Activated naive CD8-positive, alpha-beta T cell treated with anti-CD3 and anti-CD28 coated beads, Interleukin-2, amount 50 U/mL, for 24 hours (primary cell): ENCODE data around the gene GDI2.
A peak's percentile ranks its signal among the peaks of the same experiment; 100 is the strongest.

Experiments used
- ATAC-seq: fragments of 150-1000 bp; cut with Tn5 transposase; one replicate; pipeline ENCODE4 v1.10.0; 2021
- DNase-seq: peaks from one replicate; pipeline ENCODE4 v3.0.0; 2021
- H3K27ac Mint-ChIP-seq: one replicate; pipeline ENCODE4 v1.8.0; 2021; ENCODE audit warnings: mild to moderate bottlenecking, mixed read lengths
- H3K27me3 Mint-ChIP-seq: one replicate; pipeline ENCODE4 v1.8.0; 2021; ENCODE audit warnings: mixed read lengths
- H3K36me3 Mint-ChIP-seq: one replicate; pipeline ENCODE4 v1.8.0; 2021; ENCODE audit warnings: low read depth, mixed read lengths
- H3K4me1 Mint-ChIP-seq: one replicate; pipeline ENCODE4 v1.8.0; 2021; ENCODE audit warnings: mixed read lengths
- H3K4me3 Mint-ChIP-seq: one replicate; pipeline ENCODE4 v1.8.0; 2021; ENCODE audit warnings: mild to moderate bottlenecking, moderate library complexity, mixed read lengths
- H3K9me3 Mint-ChIP-seq: one replicate; pipeline ENCODE4 v1.8.0; 2021; ENCODE audit warnings: mixed read lengths

The GDI2 gene

GRCh38 chr10:5757766-5758517 lies 55.3 kb downstream of the GDI2 start:
- no peaks in the 10 kb centered on the region for H3K9me3 Mint-ChIP-seq
- H3K4me3 Mint-ChIP-seq, result no peak overlapping the region
- no peaks in the 10 kb centered on the region for H3K27me3 Mint-ChIP-seq
- H3K27ac Mint-ChIP-seq, result peak overlapping the region; percentile 58
- DNase-seq (no peak), ATAC-seq (no peak)
- H3K36me3 Mint-ChIP-seq, result peaks cover 56% of the 10 kb centered on the region
- H3K4me1 Mint-ChIP-seq, result no peaks in the 10 kb centered on the region

- peaks cover 43% of the 10 kb centered on the region for H3K36me3 Mint-ChIP-seq
- ATAC-seq (no peak), DNase-seq (no peak)
- H3K27me3 Mint-ChIP-seq, result no peaks in the 10 kb centered on the region
- H3K27ac Mint-ChIP-seq, result peak overlapping the region; percentile 52
- H3K9me3 Mint-ChIP-seq, result no peaks in the 10 kb centered on the region
- H3K4me1 Mint-ChIP-seq, result no peaks in the 10 kb centered on the region
- H3K4me3 Mint-ChIP-seq, result no peak overlapping the region
Observed at GRCh38 chr10:5752301-5752871, 60.8 kb downstream of the GDI2 start.

GRCh38 chr10:5751601-5752253 lies 61.5 kb downstream of the GDI2 start:
- Mint-ChIP-seq H3K27me3 (no peaks in the 10 kb centered on the region), H3K4me3 (no peak overlapping the region), H3K4me1 (no peaks in the 10 kb centered on the region), H3K9me3 (no peaks in the 10 kb centered on the region), H3K27ac (no peak overlapping the region), H3K36me3 (peaks cover 44% of the 10 kb centered on the region)
- no peak for DNase-seq
- no peak for ATAC-seq

GRCh38 chr10:5748394-5748803 lies 64.8 kb downstream of the GDI2 start:
- no peak overlapping the region for H3K27ac Mint-ChIP-seq
- ATAC-seq (no peak), DNase-seq (no peak)
- H3K4me1 Mint-ChIP-seq, result no peaks in the 10 kb centered on the region
- H3K4me3 Mint-ChIP-seq, result no peak overlapping the region
- H3K36me3 Mint-ChIP-seq, result peaks cover 59% of the 10 kb centered on the region
- no peaks in the 10 kb centered on the region for H3K9me3 Mint-ChIP-seq
- no peaks in the 10 kb centered on the region for H3K27me3 Mint-ChIP-seq

GRCh38 chr10:5746197-5746596 lies 67.0 kb downstream of the GDI2 start:
- DNase-seq (no peak), ATAC-seq (no peak)
- Mint-ChIP-seq H3K9me3 (no peaks in the 10 kb centered on the region), H3K27ac (peak overlapping the region; percentile 59), H3K4me3 (no peak overlapping the region), H3K4me1 (peaks cover 2% of the 10 kb centered on the region), H3K27me3 (no peaks in the 10 kb centered on the region), H3K36me3 (peaks cover 63% of the 10 kb centered on the region)

- Mint-ChIP-seq H3K4me3 (no peak overlapping the region), H3K27ac (no peak overlapping the region), H3K4me1 (peaks cover 2% of the 10 kb centered on the region), H3K36me3 (peaks cover 67% of the 10 kb centered on the region), H3K9me3 (no peaks in the 10 kb centered on the region), H3K27me3 (no peaks in the 10 kb centered on the region)
- DNase-seq (no peak), ATAC-seq (no peak)
Observed at GRCh38 chr10:5744849-5745248, 68.4 kb downstream of the GDI2 start.

- ATAC-seq, result no peak
- DNase-seq, result no peak
- no peak overlapping the region for H3K27ac Mint-ChIP-seq
- peaks cover 69% of the 10 kb centered on the region for H3K36me3 Mint-ChIP-seq
- no peak overlapping the region for H3K4me3 Mint-ChIP-seq
- peaks cover 2% of the 10 kb centered on the region for H3K4me1 Mint-ChIP-seq
- H3K27me3 Mint-ChIP-seq, result no peaks in the 10 kb centered on the region
- H3K9me3 Mint-ChIP-seq, result no peaks in the 10 kb centered on the region
Observed at GRCh38 chr10:5743736-5744135, 69.5 kb downstream of the GDI2 start.

- Mint-ChIP-seq H3K27me3 (no peaks in the 10 kb centered on the region), H3K4me3 (no peak overlapping the region), H3K4me1 (peaks cover 2% of the 10 kb centered on the region), H3K36me3 (peaks cover 66% of the 10 kb centered on the region), H3K9me3 (no peaks in the 10 kb centered on the region), H3K27ac (no peak overlapping the region)
- DNase-seq, result no peak
- ATAC-seq, result no peak
Observed at GRCh38 chr10:5742116-5742515, 71.1 kb downstream of the GDI2 start.

- Mint-ChIP-seq H3K27ac (no peak overlapping the region), H3K27me3 (no peaks in the 10 kb centered on the region), H3K36me3 (peaks cover 62% of the 10 kb centered on the region), H3K4me3 (no peak overlapping the region), H3K9me3 (no peaks in the 10 kb centered on the region), H3K4me1 (peaks cover 2% of the 10 kb centered on the region)
- ATAC-seq (no peak), DNase-seq (no peak)
Observed at GRCh38 chr10:5741276-5741675, 72.0 kb downstream of the GDI2 start.

GRCh38 chr10:5738427-5738826 lies 74.8 kb downstream of the GDI2 start:
- Mint-ChIP-seq H3K27ac (no peak overlapping the region), H3K4me3 (no peak overlapping the region), H3K9me3 (no peaks in the 10 kb centered on the region), H3K36me3 (peaks cover 55% of the 10 kb centered on the region), H3K27me3 (no peaks in the 10 kb centered on the region), H3K4me1 (peaks cover 2% of the 10 kb centered on the region)
- no peak for ATAC-seq
- DNase-seq, result no peak

GRCh38 chr10:5737352-5737751 lies 75.9 kb downstream of the GDI2 start:
- Mint-ChIP-seq H3K36me3 (peaks cover 56% of the 10 kb centered on the region), H3K27ac (peak overlapping the region; percentile 24), H3K4me1 (peaks cover 6% of the 10 kb centered on the region), H3K4me3 (no peak overlapping the region), H3K9me3 (no peaks in the 10 kb centered on the region), H3K27me3 (no peaks in the 10 kb centered on the region)
- DNase-seq (no peak), ATAC-seq (no peak)

GRCh38 chr10:5736591-5736990 lies 76.6 kb downstream of the GDI2 start:
- Mint-ChIP-seq H3K27ac (peak overlapping the region; percentile 2), H3K27me3 (no peaks in the 10 kb centered on the region), H3K4me3 (no peak overlapping the region), H3K36me3 (peaks cover 54% of the 10 kb centered on the region), H3K9me3 (no peaks in the 10 kb centered on the region), H3K4me1 (peaks cover 12% of the 10 kb centered on the region)
- ATAC-seq (no peak), DNase-seq (no peak)

- peaks cover 57% of the 10 kb centered on the region for H3K36me3 Mint-ChIP-seq
- no peak overlapping the region for H3K27ac Mint-ChIP-seq
- no peak for DNase-seq
- H3K4me1 Mint-ChIP-seq, result peaks cover 25% of the 10 kb centered on the region
- H3K9me3 Mint-ChIP-seq, result no peaks in the 10 kb centered on the region
- H3K4me3 Mint-ChIP-seq, result no peak overlapping the region
- H3K27me3 Mint-ChIP-seq, result no peaks in the 10 kb centered on the region
- no peak for ATAC-seq
Observed at GRCh38 chr10:5735119-5735518, 78.1 kb downstream of the GDI2 start.

GRCh38 chr10:5732141-5732540 lies 81.1 kb downstream of the GDI2 start:
- Mint-ChIP-seq H3K36me3 (peaks cover 50% of the 10 kb centered on the region), H3K27ac (peak overlapping the region; percentile 50)

GRCh38 chr10:5731559-5731958 lies 81.7 kb downstream of the GDI2 start:
- peak overlapping the region; percentile 50 for H3K27ac Mint-ChIP-seq
- DNase-seq (no peak), ATAC-seq (peak; percentile 73)
- peaks cover 29% of the 10 kb centered on the region for H3K4me1 Mint-ChIP-seq
- H3K36me3 Mint-ChIP-seq, result peaks cover 52% of the 10 kb centered on the region
- H3K4me3 Mint-ChIP-seq, result no peak overlapping the region
- H3K9me3 Mint-ChIP-seq, result no peaks in the 10 kb centered on the region
- no peaks in the 10 kb centered on the region for H3K27me3 Mint-ChIP-seq

More at GRCh38 chr10:5732141-5732540, 81.1 kb downstream of the GDI2 start:
- no peak overlapping the region for H3K4me3 Mint-ChIP-seq
- peaks cover 29% of the 10 kb centered on the region for H3K4me1 Mint-ChIP-seq
- H3K9me3 Mint-ChIP-seq, result no peaks in the 10 kb centered on the region
- DNase-seq (no peak), ATAC-seq (no peak)
- no peaks in the 10 kb centered on the region for H3K27me3 Mint-ChIP-seq
